HEK293 (cell line): ENCODE data around the gene QPCTL.

ENCODE experiments used
- CTCF ChIA-PET: fragments of 350-600 bp; formaldehyde crosslinking; extraction: SDS; loops from one replicate; lab custom pipeline; 2021; ENCODE audit warnings: antibody characterized with exemption; lab: Yijun Ruan, JAX
- POLR2A ChIA-PET: fragments of 300-600 bp; formaldehyde crosslinking; extraction: SDS; loops from one replicate; lab custom pipeline; 2020; ENCODE audit warnings: antibody characterized with exemption, inconsistent platforms; lab: Yijun Ruan, JAX
- H3K27ac ChIP-seq: fragments of 200-500 bp; sonication (Bioruptor generic); 2 replicates; pipeline ENCODE4 v1.5.1; 2014; ENCODE audit warnings: low read depth, low read length, control low read depth, inconsistent platforms; ENCODE audit errors: extremely low read depth
- H3K36me3 ChIP-seq, 2 experiments: fragments of 200-500 bp in 1 of 2; sonication (Bioruptor generic) in 1 of 2; 1 replicate in 1 of 2; 2 replicates in 1 of 2; pipeline ENCODE4 v1.5.1; 2014 to 2017; ENCODE audit warnings: inconsistent platforms in 2 of 2, low read length in 2 of 2; ENCODE audit not compliant: control insufficient read depth in 2 of 2, insufficient read depth in 1 of 2
- H3K4me1 ChIP-seq: fragments of 200-500 bp; sonication (Bioruptor generic); 2 replicates; pipeline ENCODE4 v1.5.1; 2014; ENCODE audit warnings: mild to moderate bottlenecking, low read length, inconsistent platforms; ENCODE audit not compliant: control insufficient read depth, insufficient read depth
- H3K4me3 ChIP-seq: 2 replicates; pipeline ENCODE4 v1.5.1; 2011; ENCODE audit warnings: low read depth, mild to moderate bottlenecking, control low read depth, low read length, moderate library complexity
- H3K9me3 ChIP-seq: fragments of 200-500 bp; sonication (Bioruptor generic); 2 replicates; pipeline ENCODE4 v1.5.1; 2014; ENCODE audit warnings: low read depth, low read length, inconsistent platforms; ENCODE audit not compliant: control insufficient read depth, insufficient read depth
- ATF2 ChIP-seq: fragments of 450-650 bp; formaldehyde crosslinking; IDR thresholded peaks from 2 replicates; pipeline ENCODE4 v1.5.1; 2016; ENCODE audit warnings: missing biosample characterization, missing genetic modification characterization, low read depth
- BCL11B ChIP-seq: fragments of 450-650 bp; formaldehyde crosslinking; IDR thresholded peaks from 2 replicates; pipeline ENCODE4 v1.5.1; 2016; ENCODE audit warnings: low read depth, missing biosample characterization, missing genetic modification characterization
- HIC1 ChIP-seq: fragments of 450-650 bp; formaldehyde crosslinking; IDR thresholded peaks from 2 replicates; pipeline ENCODE4 v1.5.1; 2016; ENCODE audit warnings: missing biosample characterization, missing genetic modification characterization
- IKZF3 ChIP-seq: fragments of 450-650 bp; IDR thresholded peaks from 2 replicates; pipeline ENCODE4 v1.5.0; 2018; ENCODE audit warnings: missing biosample characterization, mild to moderate bottlenecking, missing genetic modification characterization, moderate library complexity
- MEIS1 ChIP-seq: sonication (generic); formaldehyde crosslinking; IDR thresholded peaks from 2 replicates; pipeline ENCODE4 v1.8.1; 2022; ENCODE audit warnings: missing genetic modification reagents, mild to moderate bottlenecking, borderline replicate concordance
- REPIN1 ChIP-seq: fragments of 450-650 bp; formaldehyde crosslinking; IDR thresholded peaks from 2 replicates; pipeline ENCODE4 v1.5.1; 2017; ENCODE audit warnings: missing biosample characterization, missing genetic modification characterization, low read depth
- REST ChIP-seq: fragments of 450-650 bp; formaldehyde crosslinking; IDR thresholded peaks from 2 replicates; pipeline ENCODE4 v1.5.1; 2016; ENCODE audit warnings: missing biosample characterization, missing genetic modification characterization
- SCRT2 ChIP-seq: fragments of 450-650 bp; formaldehyde crosslinking; IDR thresholded peaks from 2 replicates; pipeline ENCODE4 v1.5.1; 2016; ENCODE audit warnings: missing biosample characterization, missing genetic modification characterization
- ZBTB8A ChIP-seq: fragments of 450-650 bp; formaldehyde crosslinking; IDR thresholded peaks from 2 replicates; pipeline ENCODE4 v1.5.1; 2016; ENCODE audit warnings: missing biosample characterization, missing genetic modification characterization
- ZNF274 ChIP-seq, 2 experiments: fragments of 200-500 bp in 1 of 2; fragments of 450-650 bp in 1 of 2; sonication (Bioruptor generic) in 1 of 2; formaldehyde crosslinking in 1 of 2; IDR thresholded peaks; 2 replicates each; pipeline versions ENCODE4 v1.5.1 to v1.6.1; 2014 to 2016; ENCODE audit warnings: borderline replicate concordance in 1 of 2, inconsistent platforms in 1 of 2, low read length in 1 of 2, missing biosample characterization in 1 of 2, missing genetic modification characterization in 1 of 2
- ZNF423 ChIP-seq: fragments of 450-650 bp; formaldehyde crosslinking; IDR thresholded peaks from 2 replicates; pipeline ENCODE4 v1.5.1; 2016; ENCODE audit warnings: missing biosample characterization, missing genetic modification characterization
- ZNF518A ChIP-seq: fragments of 450-650 bp; formaldehyde crosslinking; conservative IDR thresholded peaks from 2 replicates; pipeline ENCODE4 v1.5.1; 2016; ENCODE audit warnings: low read depth, missing biosample characterization, missing genetic modification characterization
- ZNF555 ChIP-seq: fragments of 450-650 bp; formaldehyde crosslinking; conservative IDR thresholded peaks from 2 replicates; pipeline ENCODE4 v1.5.1; 2017; ENCODE audit warnings: missing biosample characterization, mild to moderate bottlenecking, missing genetic modification characterization, inconsistent platforms
- ZNF692 ChIP-seq: fragments of 450-650 bp; formaldehyde crosslinking; IDR thresholded peaks from 2 replicates; pipeline ENCODE4 v1.5.1; 2016; ENCODE audit warnings: missing biosample characterization, missing genetic modification characterization
- ZSCAN30 ChIP-seq: fragments of 450-650 bp; IDR thresholded peaks from 2 replicates; pipeline ENCODE4 v1.5.1; 2018; ENCODE audit warnings: missing biosample characterization, mild to moderate bottlenecking, missing genetic modification characterization, moderate library complexity

The QPCTL gene

GRCh38 chr19:45745606-45746005 is 53.1 kb downstream of the QPCTL start:
- Histone ChIP-seq H3K9me3 (no peaks in the 10 kb centered on the region), H3K4me1 (no peaks in the 10 kb centered on the region), H3K36me3 (no peaks in the 10 kb centered on the region), H3K4me3 (no peak overlapping the region), H3K27ac (no peak overlapping the region)
- ChIA-PET CTCF (interaction anchor here (1.2 kb wide), 1 partner anchor 52 kb away, joined by 3 read pairs; no protein-coding TSS in a partner anchor), POLR2A (interaction anchor here (1.5 kb wide), 1 partner anchor 24 kb away, joined by 4 read pairs; the partner anchor contains the start of gene SIX5)
- TF ChIP-seq ZNF518A (tag by site-specific recombination) = no peak
- TF ChIP-seq, all 188 proteins: peak for 0

- Histone ChIP-seq H3K4me1 (no peaks in the 10 kb centered on the region), H3K9me3 (no peaks in the 10 kb centered on the region), H3K4me3 (no peak overlapping the region), H3K27ac (no peak overlapping the region), H3K36me3 (no peaks in the 10 kb centered on the region)
- POLR2A ChIA-PET = no interaction called here
- TF ChIP-seq ATF2 (no peak), ZNF423 (tag by site-specific recombination) (no peak), REST (tag by site-specific recombination) (no peak), HIC1 (tag by site-specific recombination) (no peak), ZSCAN30 (tag by site-specific recombination) (no peak), MEIS1 (no peak), ZBTB8A (tag by site-specific recombination) (no peak), BCL11B (no peak), IKZF3 (no peak), ZNF555 (tag by site-specific recombination) (no peak), ZNF692 (tag by site-specific recombination) (no peak), ZNF274 (IDR thresholded peaks at IDR 0.05; ENCODE audit: low read length) (no peak), ZNF274 (tag by site-specific recombination; IDR thresholded peaks at IDR 0.05; ENCODE audit: borderline replicate concordance) (no peak), SCRT2 (tag by site-specific recombination) (no peak), REPIN1 (tag by site-specific recombination) (no peak)
- TF ChIP-seq, all 188 proteins: peak for 0
- CTCF ChIA-PET = no interaction called here
These were observed 54.4 kb downstream of the QPCTL start for GRCh38 chr19:45746866-45747265.
